Raji (cell line): ENCODE data around the gene GALP.
"Not testable (repeated sequence)": the region's sequence is repeated elsewhere in the genome, so short reads cannot be mapped to it uniquely, and the experiment has no call there.

Experiments used
- POLR2A ChIP-seq: IDR thresholded peaks from 2 replicates; pipeline ENCODE4 v1.6.1; 2011; ENCODE audit warnings: low read depth, low read length, control low read depth; ENCODE audit not compliant: insufficient read depth

Gene GALP

GRCh38 chr19:56161534-56161933 is 14.3 kb upstream of the GALP start:
- no peak for TF ChIP-seq POLR2A

- TF ChIP-seq POLR2A = no peak
Measured at GRCh38 chr19:56162258-56162657, 13.6 kb upstream of the GALP start.

- TF ChIP-seq POLR2A = no peak
Measured at GRCh38 chr19:56163097-56163496, 12.7 kb upstream of the GALP start.

- no peak for TF ChIP-seq POLR2A
Measured at GRCh38 chr19:56167064-56167578, 8.7 kb upstream of the GALP start.

- TF ChIP-seq POLR2A = no peak
Measured at GRCh38 chr19:56170261-56170660, 5.5 kb upstream of the GALP start.

GRCh38 chr19:56174086-56174485 is 1.7 kb upstream of the GALP start:
- TF ChIP-seq POLR2A = no peak

- TF ChIP-seq POLR2A = no peak
Measured at GRCh38 chr19:56174550-56174949, 1.3 kb upstream of the GALP start.

- no peak for TF ChIP-seq POLR2A
Measured at GRCh38 chr19:56176881-56177280, 1.1 kb downstream of the GALP start.

GRCh38 chr19:56177564-56178243 is 1.9 kb downstream of the GALP start:
- no peak for TF ChIP-seq POLR2A

- no peak for TF ChIP-seq POLR2A
Measured at GRCh38 chr19:56189785-56190184, 14.0 kb downstream of the GALP start.

GRCh38 chr19:56191115-56191514 is 15.3 kb downstream of the GALP start:
- TF ChIP-seq POLR2A = no peak

- TF ChIP-seq POLR2A = no peak
Measured at GRCh38 chr19:56191711-56192110, 15.9 kb downstream of the GALP start.

GRCh38 chr19:56193981-56194640 is 18.3 kb downstream of the GALP start:
- TF ChIP-seq POLR2A = no peak

GRCh38 chr19:56197646-56198045 is 21.8 kb downstream of the GALP start, which contains the start of gene ZSCAN5B:
Gene ZSCAN5B (minus strand): TSS chr19:56197783. CDS start chr19:56193052, 4,731 bp downstream.
- TF ChIP-seq POLR2A = not testable (repeated sequence)

- TF ChIP-seq POLR2A = no peak
Measured at GRCh38 chr19:56199687-56200086, 23.9 kb downstream of the GALP start.

GRCh38 chr19:56201973-56202372 is 26.2 kb downstream of the GALP start, which contains the start of gene ZSCAN5C:
Gene ZSCAN5C (plus strand): TSS chr19:56202273. CDS start chr19:56205914, 3,641 bp downstream.
- TF ChIP-seq POLR2A = no peak
